KOPT-K1 (cell line): ENCODE measurements around the gene PAMR1.
"Not testable (repeated sequence)": the region's sequence is repeated elsewhere in the genome, so short reads cannot be mapped to it uniquely, and the experiment has no call there.

ENCODE experiments used
- H3K27ac ChIP-seq: fragments of 200-600 bp; sonication (generic); 2 replicates; pipeline ENCODE4 v1.5.1; 2016; ENCODE audit warnings: antibody characterized with exemption, mild to moderate bottlenecking, low read depth, low read length; ENCODE audit not compliant: poor library complexity, severe bottlenecking
- H3K36me3 ChIP-seq: fragments of 200-600 bp; sonication (generic); 2 replicates; pipeline ENCODE4 v1.5.1; 2017; ENCODE audit warnings: antibody characterized with exemption, mild to moderate bottlenecking, low read length, moderate library complexity; ENCODE audit not compliant: insufficient read depth
- H3K9me3 ChIP-seq: fragments of 200-600 bp; sonication (generic); 2 replicates; pipeline ENCODE4 v1.5.1; 2017; ENCODE audit warnings: antibody characterized with exemption, low read length, mild to moderate bottlenecking; ENCODE audit not compliant: insufficient read depth, poor library complexity, severe bottlenecking

PAMR1 gene

DNA sequence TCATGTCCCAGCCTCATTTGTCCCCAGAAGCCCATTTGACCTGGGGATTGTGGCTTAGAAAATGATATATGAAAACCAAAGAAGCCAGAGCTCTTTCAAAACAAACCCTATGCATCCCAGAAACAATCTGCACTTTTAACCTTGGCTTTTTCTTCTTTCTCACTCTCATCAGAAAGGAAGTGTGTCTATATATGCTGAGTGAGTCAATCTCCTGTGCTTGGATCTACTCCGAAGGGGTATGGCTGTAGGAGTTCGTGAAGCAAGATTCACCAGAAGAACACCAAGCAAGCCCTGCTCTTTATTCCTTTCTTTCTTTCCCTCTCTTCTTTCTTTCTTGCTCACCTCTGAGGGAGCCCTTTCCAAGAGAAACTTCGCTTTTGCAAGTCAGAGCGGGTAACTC, 636 bp downstream of the PAMR1 start:
- H3K27ac ChIP-seq: no peak overlapping the region
- H3K9me3 ChIP-seq: no peaks in the 10 kb centered on the region
- H3K36me3 ChIP-seq: no peaks in the 10 kb centered on the region

DNA sequence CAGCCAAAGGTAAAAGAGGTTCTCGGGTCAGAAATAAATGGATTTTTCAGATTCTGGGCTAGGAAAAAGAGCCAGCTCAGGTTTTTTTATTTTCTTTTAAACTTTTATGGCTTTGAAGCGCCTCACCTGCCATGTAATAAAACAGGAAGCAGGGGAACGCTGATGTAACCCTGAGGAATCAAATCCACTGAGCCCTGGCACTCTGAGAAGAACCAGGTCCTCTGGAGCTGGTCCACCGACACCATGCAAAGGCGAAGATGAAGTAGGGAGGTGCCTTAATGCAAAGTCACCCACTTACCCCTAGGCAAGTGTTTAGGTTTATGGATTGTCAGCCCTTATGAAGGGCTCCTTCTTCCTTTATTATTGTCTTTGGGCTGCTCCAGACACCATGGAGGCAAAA, 1.6 kb downstream of the PAMR1 start:
- no peaks in the 10 kb centered on the region for H3K9me3 ChIP-seq
- no peaks in the 10 kb centered on the region for H3K36me3 ChIP-seq
- H3K27ac ChIP-seq: no peak overlapping the region

DNA sequence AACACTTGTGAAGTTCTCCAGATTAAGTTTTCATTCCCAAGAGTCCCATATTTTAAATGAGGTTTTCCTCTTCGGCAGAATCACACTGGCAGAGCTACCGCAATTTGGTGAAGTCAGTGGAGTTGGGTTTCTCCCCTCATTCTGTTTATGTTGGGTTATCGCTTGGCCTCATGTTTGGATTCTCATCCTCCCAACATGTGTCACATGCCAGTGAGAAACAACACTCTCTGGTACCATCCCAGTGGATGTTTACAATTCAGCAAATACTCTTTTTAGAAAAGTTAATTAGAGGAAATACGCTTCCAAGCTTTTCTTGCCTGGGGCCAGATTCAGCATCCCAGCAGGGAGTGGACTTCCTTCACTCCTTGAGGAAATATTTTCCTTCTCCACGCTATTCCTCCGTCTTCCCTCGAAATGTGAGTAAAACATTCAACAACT, 2.1 kb downstream of the PAMR1 start:
- H3K27ac ChIP-seq: no peak overlapping the region
- no peaks in the 10 kb centered on the region for H3K36me3 ChIP-seq
- H3K9me3 ChIP-seq: no peaks in the 10 kb centered on the region

DNA sequence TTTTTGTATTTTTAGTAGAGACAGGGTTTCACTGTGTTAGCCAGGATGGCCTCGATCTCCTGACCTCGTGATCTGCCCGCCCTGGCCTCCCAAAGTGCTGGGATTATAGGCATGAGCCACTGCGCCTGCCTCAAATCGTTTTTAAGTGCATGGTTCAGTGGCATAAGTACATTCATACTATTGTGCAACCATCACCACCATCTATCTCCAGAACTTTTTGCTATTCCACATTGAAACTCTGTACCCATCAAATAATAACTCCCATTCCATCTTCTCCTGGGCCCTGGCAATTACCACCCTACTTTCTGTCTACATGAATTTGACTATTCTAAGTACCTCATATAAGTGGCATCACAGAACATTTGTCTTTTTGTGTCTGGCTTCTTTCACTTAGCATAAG, 3.3 kb downstream of the PAMR1 start:
- H3K9me3 ChIP-seq, H3K27ac ChIP-seq, H3K36me3 ChIP-seq: not testable (repeated sequence)

DNA sequence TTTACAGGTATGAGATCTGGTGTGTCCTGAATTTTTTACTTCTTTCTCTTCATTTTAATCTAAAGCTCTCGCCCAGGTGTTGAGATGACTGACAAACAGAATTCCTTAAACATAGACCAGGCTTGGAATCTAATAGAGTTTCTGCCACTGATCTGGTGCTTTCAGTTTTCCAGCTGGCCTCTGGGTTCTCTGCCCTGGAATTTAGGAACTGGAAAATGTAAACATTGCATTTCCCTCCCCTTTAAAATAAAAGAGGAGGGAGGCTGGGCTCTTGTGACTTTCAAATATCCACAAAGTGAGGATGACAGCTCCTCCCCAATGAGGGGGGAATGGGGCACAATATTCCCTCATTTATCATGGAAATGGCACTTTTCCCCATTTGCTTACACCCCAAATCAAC, 5.0 kb downstream of the PAMR1 start:
- H3K9me3 ChIP-seq: no peaks in the 10 kb centered on the region
- no peaks in the 10 kb centered on the region for H3K36me3 ChIP-seq
- no peak overlapping the region for H3K27ac ChIP-seq

DNA sequence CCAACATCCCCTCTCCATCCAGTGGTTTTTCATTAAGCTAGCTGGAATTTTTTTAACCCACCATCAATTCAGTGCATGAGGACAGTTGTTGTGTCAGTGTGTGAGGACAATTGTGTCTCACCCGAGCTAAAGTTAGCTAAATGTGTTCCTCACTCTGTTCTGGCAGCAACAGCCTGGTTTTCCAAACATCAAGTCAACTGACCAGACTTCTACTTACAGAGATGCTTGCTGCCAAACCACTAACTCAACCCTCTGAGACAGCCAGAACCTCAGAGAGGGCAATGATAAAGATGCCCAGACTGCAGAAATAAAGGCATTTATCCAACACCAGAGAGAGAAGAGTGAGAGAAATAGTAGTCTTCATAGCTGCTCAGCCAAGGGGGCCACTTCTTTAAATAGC, 6.7 kb downstream of the PAMR1 start:
- Histone ChIP-seq H3K27ac (no peak overlapping the region), H3K36me3 (no peaks in the 10 kb centered on the region), H3K9me3 (no peaks in the 10 kb centered on the region)

DNA sequence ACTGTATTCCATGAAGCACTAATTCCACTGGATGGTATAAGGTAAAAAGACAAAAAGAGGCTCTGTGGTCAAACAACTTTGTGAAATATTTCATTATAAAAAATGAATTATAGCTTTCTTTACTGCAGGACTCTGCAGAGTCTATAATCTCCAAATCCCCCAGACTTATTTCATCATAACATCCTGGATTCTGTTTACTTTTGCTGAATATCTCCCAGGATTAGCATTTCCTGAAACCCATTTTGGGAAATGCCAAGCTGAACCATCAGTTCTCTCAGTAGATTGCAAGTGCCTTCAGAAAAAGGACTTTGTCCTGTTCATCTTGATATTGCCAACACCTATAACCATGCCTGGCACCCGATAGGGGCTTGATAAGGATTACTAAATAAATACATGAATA, 7.9 kb downstream of the PAMR1 start:
- Histone ChIP-seq H3K36me3 (no peaks in the 10 kb centered on the region), H3K9me3 (no peaks in the 10 kb centered on the region), H3K27ac (no peak overlapping the region)

DNA sequence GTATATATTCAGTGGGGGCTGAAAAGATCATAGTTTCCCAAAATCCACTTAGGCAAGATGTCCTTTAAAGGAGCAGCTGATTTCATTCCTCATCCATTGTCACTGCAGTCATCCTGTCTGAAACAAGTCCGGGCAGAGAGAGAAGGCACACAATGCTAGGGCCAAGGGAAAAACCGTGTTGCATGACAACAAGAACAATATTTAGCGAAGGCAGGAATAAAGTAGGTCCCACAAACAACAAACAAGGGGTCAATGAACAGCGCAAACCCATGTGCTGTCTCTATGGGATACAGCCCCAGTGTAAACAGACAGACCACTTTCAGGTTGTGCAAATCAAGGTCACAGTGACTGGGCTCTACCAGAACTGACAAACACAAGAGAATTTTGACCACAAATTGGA, 9.0 kb downstream of the PAMR1 start:
- Histone ChIP-seq H3K36me3 (no peaks in the 10 kb centered on the region), H3K27ac (no peak overlapping the region), H3K9me3 (no peaks in the 10 kb centered on the region)

DNA sequence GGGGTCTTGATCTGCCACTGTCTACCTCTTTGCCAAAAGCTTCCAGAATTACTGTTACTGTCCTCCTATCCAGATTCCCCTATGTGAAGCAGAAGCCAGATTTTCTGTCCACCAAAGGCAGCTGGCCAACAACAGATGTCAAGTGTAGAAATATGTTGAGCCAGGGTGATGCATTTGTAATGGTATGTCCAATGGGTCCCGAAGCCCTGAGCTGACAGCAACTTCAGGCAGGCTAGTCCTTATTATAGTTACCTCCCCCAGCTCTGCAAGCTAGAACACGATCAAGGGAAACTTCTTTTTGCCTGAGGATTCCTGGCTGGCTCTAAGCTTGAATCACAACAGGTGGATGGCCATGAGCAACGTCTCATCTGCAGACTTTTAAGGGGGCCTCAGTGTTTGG, 10.2 kb downstream of the PAMR1 start:
- H3K9me3 ChIP-seq: no peaks in the 10 kb centered on the region
- no peaks in the 10 kb centered on the region for H3K36me3 ChIP-seq
- no peak overlapping the region for H3K27ac ChIP-seq

DNA sequence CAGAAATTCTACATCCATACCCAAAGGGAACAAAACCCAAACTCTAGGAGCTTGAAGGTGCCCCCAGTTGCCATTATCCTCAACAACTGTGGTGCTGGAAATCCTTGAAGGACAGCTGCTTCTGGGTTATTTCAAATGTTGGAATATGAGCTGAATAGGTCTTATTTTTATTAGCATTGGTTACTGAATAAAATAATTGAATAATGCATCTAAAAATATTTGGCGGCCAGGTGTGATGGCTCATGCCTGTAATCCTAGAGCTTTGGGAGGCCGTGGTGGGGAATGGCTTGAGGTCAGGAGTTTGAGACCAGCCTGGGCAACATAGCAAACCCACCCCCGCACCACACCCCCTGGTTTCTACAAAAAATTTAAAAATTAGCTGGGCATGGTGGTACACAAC, 10.9 kb downstream of the PAMR1 start:
- H3K9me3 ChIP-seq: no peaks in the 10 kb centered on the region
- H3K36me3 ChIP-seq: no peaks in the 10 kb centered on the region
- H3K27ac ChIP-seq: no peak overlapping the region

DNA sequence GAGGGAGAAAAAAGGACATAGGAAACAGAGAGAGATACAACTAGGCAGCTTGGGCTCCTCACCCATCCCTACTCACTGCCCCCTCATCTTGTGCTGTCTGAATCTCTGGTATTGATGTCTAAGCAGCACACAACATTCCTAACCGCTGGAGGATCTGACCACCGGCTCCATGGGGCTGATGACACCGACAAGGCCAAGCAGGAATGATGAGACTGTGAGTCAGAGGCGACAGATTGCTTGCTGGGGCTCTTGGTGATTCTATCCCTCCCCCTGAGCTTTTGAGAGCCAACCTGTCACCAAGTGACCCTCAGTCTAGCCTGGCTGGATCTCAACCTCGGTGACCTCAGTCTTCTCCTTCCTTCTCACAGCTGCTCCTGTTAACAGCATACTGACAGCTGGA, 13.8 kb downstream of the PAMR1 start:
- no peaks in the 10 kb centered on the region for H3K36me3 ChIP-seq
- no peak overlapping the region for H3K27ac ChIP-seq
- no peaks in the 10 kb centered on the region for H3K9me3 ChIP-seq

DNA sequence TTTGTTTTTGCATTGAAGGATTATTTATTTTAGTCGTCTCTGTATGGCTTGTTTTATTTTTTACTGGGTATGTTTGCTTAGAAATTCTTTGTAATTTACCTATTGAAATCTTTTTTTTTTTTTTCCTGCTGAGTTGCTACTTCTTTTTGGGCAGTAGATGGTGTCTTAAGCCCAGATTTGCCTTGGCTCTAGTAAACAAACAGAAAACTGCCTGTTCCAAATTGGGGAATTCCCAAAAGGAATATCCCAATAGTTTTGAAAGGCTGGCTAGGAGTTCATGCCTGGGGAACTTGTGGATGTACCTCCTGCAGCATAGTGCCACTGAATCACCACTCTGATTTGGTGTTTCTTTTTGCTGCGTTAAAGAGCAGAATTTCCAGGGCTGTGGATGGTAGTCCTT, 17.7 kb downstream of the PAMR1 start:
- H3K36me3 ChIP-seq: no peaks in the 10 kb centered on the region
- no peak overlapping the region for H3K27ac ChIP-seq
- no peaks in the 10 kb centered on the region for H3K9me3 ChIP-seq

DNA sequence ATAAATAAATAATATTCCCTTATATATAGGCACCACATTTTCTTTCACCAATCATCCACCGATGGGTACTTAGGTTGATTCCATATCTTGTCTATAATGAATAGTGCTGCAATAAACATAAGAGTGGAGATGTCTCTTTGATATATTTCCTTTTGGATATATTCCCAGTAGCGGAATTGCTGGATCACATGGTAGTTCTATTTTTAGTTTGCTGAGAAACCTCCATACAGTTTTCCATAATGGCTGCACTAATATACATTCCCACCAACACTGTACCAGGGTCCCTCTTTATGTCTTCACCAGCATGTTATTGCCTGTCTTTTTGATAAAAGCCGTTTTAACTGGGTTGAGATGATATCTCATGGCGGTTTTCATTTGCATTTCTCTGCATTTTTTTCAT, 23.6 kb downstream of the PAMR1 start:
- no peak overlapping the region for H3K27ac ChIP-seq

DNA sequence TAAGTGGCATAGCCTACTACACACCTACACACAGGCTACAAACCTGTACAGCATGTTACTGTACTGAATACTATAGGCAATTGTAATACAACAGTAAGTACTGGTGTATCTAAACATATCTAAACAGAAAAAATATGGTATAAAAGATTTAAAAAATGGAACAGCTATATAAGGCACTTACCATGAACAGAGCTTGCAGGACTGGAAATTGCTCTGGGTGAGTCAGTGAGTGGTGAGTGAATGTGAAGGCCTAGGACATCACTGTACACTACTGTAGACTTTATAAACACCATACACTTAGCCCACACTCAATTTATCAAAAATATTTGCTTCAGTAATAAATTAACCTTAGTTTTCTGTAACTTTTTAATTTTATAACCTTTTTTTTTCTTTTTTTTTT, 24.7 kb downstream of the PAMR1 start:
- H3K27ac ChIP-seq: no peak overlapping the region
- H3K9me3 ChIP-seq: no peaks in the 10 kb centered on the region
- H3K36me3 ChIP-seq: no peaks in the 10 kb centered on the region

More for the DNA sequence above, 23.6 kb downstream of the PAMR1 start:
- no peaks in the 10 kb centered on the region for H3K36me3 ChIP-seq
- H3K9me3 ChIP-seq: no peaks in the 10 kb centered on the region

DNA sequence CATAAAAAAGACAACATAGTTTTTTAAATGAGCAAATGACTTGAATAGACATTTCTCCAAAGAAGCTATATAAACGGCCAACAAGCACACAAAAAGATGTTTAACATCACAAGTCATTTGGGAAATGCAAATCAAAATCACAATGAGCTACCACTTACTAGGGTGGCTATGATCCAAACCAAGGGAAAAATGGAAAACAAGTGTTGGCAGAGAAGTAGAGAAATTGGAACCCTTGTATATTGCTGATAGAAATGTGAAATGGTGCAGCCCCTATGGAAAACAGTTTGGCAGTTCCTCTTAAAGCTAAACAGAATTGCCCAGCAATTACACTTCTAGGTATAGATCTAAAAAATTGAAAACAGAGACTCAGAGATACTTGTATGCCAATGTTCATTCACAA, 29.0 kb downstream of the PAMR1 start:
- Histone ChIP-seq H3K36me3 (no peaks in the 10 kb centered on the region), H3K9me3 (no peaks in the 10 kb centered on the region), H3K27ac (no peak overlapping the region)

DNA sequence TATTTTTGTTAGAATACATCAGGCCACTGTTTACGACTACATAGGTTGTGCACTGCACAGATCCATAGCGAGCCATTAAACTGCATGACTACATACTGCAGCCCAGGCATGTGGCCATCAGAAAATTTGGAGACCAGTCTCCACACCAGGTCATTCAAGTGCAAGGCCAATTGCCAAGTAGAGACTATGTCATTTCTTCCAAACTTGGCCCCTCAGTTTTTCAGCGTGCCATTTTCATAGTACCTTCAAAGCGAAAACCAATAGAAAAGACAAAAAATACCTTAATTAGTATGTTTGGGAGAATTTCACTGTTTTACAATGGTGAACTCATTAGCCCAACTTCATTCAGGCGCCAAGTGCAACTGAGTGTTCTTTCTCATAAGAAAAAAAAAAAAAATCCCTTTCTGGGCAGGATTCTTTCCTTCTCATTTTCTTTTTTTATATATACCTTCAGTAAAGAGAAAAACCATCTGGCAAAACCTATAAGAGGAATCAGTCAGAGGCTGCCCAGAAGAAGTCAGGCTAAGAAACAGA, 30.4 kb downstream of the PAMR1 start:
- H3K36me3 ChIP-seq: no peaks in the 10 kb centered on the region
- H3K9me3 ChIP-seq: no peaks in the 10 kb centered on the region

More for the DNA sequence above, 30.4 kb downstream of the PAMR1 start:
- H3K27ac ChIP-seq: no peak overlapping the region
